OCI-LY1 (cell line): ENCODE data around the gene UTP25.

Experiments
- H2AFZ ChIP-seq: fragments of 200-600 bp; sonication (generic), shearing (Covaris generic); 2 replicates; pipeline ENCODE4 v1.6.0; 2014; ENCODE audit warnings: antibody characterized with exemption, mild to moderate bottlenecking, low read length
- H3F3A ChIP-seq: fragments of 200-600 bp; sonication (generic), shearing (Covaris generic); 2 replicates; pipeline ENCODE4 v1.6.0; 2014; ENCODE audit warnings: mild to moderate bottlenecking, antibody characterized with exemption, low read length, moderate library complexity; ENCODE audit not compliant: insufficient read depth
- H3K27ac ChIP-seq: fragments of 200-600 bp; sonication (generic); 2 replicates; pipeline ENCODE4 v1.5.1; 2014; ENCODE audit warnings: low read length, mixed run types, mild to moderate bottlenecking, low read depth; ENCODE audit not compliant: poor library complexity, severe bottlenecking
- H3K27me3 ChIP-seq: fragments of 200-600 bp; sonication (generic); 2 replicates; pipeline ENCODE4 v1.6.0; 2014; ENCODE audit warnings: antibody characterized with exemption, mild to moderate bottlenecking, low read length, moderate library complexity; ENCODE audit not compliant: insufficient read depth
- H3K36me3 ChIP-seq: fragments of 200-600 bp; sonication (generic); 2 replicates; pipeline ENCODE4 v1.6.1; 2014; ENCODE audit warnings: mild to moderate bottlenecking, antibody characterized with exemption, low read length, moderate library complexity, mixed read lengths; ENCODE audit not compliant: insufficient read depth
- H3K4me1 ChIP-seq: fragments of 200-600 bp; sonication (generic); 2 replicates; pipeline ENCODE4 v1.5.1; 2014; ENCODE audit warnings: mild to moderate bottlenecking, low read length, moderate library complexity; ENCODE audit not compliant: insufficient read depth, severe bottlenecking
- H3K4me2 ChIP-seq: fragments of 200-600 bp; sonication (generic), shearing (Covaris generic); 2 replicates; pipeline ENCODE4 v1.6.1; 2014; ENCODE audit warnings: low read length
- H3K4me3 ChIP-seq: fragments of 200-600 bp; sonication (generic); 2 replicates; pipeline ENCODE4 v1.5.1; 2014; ENCODE audit warnings: low read length, low read depth, mild to moderate bottlenecking, mixed read lengths; ENCODE audit not compliant: poor library complexity, severe bottlenecking
- H3K79me2 ChIP-seq: fragments of 200-600 bp; shearing (Covaris generic); 2 replicates; pipeline ENCODE4 v1.6.1; 2016; ENCODE audit warnings: mixed run types, low read length, mixed read lengths; ENCODE audit not compliant: insufficient read depth
- H3K9ac ChIP-seq: fragments of 200-600 bp; sonication (generic), shearing (Covaris generic); 2 replicates; pipeline ENCODE4 v1.6.1; 2014; ENCODE audit warnings: mild to moderate bottlenecking, low read length, mixed read lengths
- H3K9me2 ChIP-seq: fragments of 200-600 bp; sonication (generic), shearing (Covaris generic); 2 replicates; pipeline ENCODE4 v1.6.1; 2014; ENCODE audit warnings: low read depth, mild to moderate bottlenecking, low read length, mixed read lengths
- H3K9me3 ChIP-seq: fragments of 200-600 bp; shearing (Covaris generic); 2 replicates; pipeline ENCODE4 v1.6.1; 2014; ENCODE audit warnings: low read length, mixed read lengths
- H4K20me1 ChIP-seq: fragments of 200-600 bp; sonication (generic), shearing (Covaris generic); 2 replicates; pipeline ENCODE4 v1.6.0; 2016; ENCODE audit warnings: mild to moderate bottlenecking, low read length; ENCODE audit not compliant: insufficient read depth
- EZH2 ChIP-seq: fragments of 200-600 bp; sonication (generic), shearing (Covaris generic); IDR thresholded peaks from 2 replicates; pipeline ENCODE4 v1.8.0; 2017; ENCODE audit warnings: borderline replicate concordance, mixed run types, mild to moderate bottlenecking, antibody characterized with exemption, low read length, moderate library complexity, mixed read lengths
- TF ChIP-seq, protein P1 (sequence below): fragments of 200-600 bp; sonication (generic), shearing (Covaris generic); IDR thresholded peaks from 2 replicates; pipeline ENCODE4 v1.5.1; 2017; ENCODE audit warnings: mild to moderate bottlenecking, antibody characterized with exemption, low read length, moderate library complexity, mixed read lengths

The UTP25 gene

DNA sequence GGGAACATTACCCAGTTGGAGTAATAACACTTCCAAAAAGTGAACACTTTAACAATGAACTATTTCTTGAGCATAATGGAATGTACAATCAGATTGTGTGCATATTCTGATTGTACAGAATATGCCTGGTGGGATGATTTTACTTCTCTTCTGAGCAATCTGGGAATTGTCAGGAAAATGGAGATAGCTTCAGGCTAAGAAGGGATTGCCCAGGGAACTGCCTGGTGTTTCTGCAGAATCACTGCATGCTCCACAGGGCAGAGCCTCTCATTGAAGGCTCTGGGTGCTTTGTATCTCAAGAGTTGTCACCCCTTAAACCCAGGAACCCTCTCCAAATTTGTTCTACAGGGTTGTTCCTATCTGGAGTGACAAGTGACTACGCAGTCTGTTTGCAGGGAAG, 51.2 kb downstream of the UTP25 start:
- H3K9ac ChIP-seq, result no peak overlapping the region
- H3K4me3 ChIP-seq, result no peak overlapping the region
- H4K20me1 ChIP-seq, result no peaks in the 10 kb centered on the region
- no peak overlapping the region for H3K27ac ChIP-seq
- no peaks in the 10 kb centered on the region for H3K27me3 ChIP-seq
- H3F3A ChIP-seq, result no peaks in the 10 kb centered on the region
- no peak overlapping the region for H2AFZ ChIP-seq
- TF ChIP-seq, protein P1, sequence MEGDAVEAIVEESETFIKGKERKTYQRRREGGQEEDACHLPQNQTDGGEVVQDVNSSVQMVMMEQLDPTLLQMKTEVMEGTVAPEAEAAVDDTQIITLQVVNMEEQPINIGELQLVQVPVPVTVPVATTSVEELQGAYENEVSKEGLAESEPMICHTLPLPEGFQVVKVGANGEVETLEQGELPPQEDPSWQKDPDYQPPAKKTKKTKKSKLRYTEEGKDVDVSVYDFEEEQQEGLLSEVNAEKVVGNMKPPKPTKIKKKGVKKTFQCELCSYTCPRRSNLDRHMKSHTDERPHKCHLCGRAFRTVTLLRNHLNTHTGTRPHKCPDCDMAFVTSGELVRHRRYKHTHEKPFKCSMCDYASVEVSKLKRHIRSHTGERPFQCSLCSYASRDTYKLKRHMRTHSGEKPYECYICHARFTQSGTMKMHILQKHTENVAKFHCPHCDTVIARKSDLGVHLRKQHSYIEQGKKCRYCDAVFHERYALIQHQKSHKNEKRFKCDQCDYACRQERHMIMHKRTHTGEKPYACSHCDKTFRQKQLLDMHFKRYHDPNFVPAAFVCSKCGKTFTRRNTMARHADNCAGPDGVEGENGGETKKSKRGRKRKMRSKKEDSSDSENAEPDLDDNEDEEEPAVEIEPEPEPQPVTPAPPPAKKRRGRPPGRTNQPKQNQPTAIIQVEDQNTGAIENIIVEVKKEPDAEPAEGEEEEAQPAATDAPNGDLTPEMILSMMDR, result no peak
- no peak for TF ChIP-seq EZH2
- no peaks in the 10 kb centered on the region for H3K36me3 ChIP-seq
- no peaks in the 10 kb centered on the region for H3K9me2 ChIP-seq
- no peak overlapping the region for H3K4me2 ChIP-seq
- no peaks in the 10 kb centered on the region for H3K79me2 ChIP-seq
- no peaks in the 10 kb centered on the region for H3K9me3 ChIP-seq
- no peaks in the 10 kb centered on the region for H3K4me1 ChIP-seq

DNA sequence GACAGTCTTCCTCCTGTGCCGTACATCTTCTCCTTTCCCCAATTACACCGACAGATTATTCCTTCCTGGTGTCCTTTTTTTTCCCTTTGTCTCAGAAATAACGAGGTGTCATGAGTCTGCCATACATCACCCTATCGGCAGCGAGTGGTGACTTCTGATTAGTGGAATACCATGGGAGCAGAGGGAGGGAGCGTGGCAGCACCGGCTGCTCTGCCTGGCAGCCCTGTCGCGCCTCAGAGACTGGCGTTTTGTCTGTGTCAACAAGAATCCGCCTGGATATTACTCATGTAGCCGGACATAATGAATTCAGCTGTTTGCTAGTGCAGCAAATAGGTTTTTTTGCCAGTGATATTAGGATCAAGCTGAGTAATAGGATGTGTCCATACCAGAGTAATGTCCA, 51.8 kb downstream of the UTP25 start:
- H2AFZ ChIP-seq, result no peak overlapping the region
- no peak overlapping the region for H3K27ac ChIP-seq
- H3K4me2 ChIP-seq, result no peak overlapping the region

DNA sequence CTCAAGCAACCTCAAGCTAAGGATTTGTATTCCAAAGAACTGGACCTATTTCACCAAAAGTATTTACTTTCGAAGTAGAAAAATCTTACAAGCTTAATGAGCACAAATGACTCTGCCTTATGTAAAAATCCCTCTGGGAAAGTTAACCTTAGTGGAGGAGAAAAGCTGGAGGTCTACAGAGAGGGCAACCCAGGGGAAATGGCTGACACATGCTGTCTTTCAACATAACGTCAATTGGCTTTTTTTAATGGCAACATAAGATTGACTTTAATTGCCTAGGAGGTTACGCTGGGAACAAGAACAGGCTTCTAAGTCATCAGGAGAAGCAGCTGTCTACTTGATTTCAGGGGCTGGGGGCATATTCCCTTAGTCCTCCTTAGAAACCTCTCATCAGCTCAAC, 52.3 kb downstream of the UTP25 start:
- Histone ChIP-seq H3F3A (no peaks in the 10 kb centered on the region), H3K9me3 (no peaks in the 10 kb centered on the region), H3K9me2 (no peaks in the 10 kb centered on the region), H3K27ac (no peak overlapping the region), H2AFZ (no peak overlapping the region), H4K20me1 (no peaks in the 10 kb centered on the region), H3K4me1 (no peaks in the 10 kb centered on the region), H3K36me3 (no peaks in the 10 kb centered on the region), H3K27me3 (no peaks in the 10 kb centered on the region), H3K4me3 (no peak overlapping the region), H3K4me2 (no peak overlapping the region), H3K9ac (no peak overlapping the region), H3K79me2 (no peaks in the 10 kb centered on the region)
- no peak for TF ChIP-seq EZH2
- TF ChIP-seq, protein P1, result no peak

More for the DNA sequence above, 51.8 kb downstream of the UTP25 start:
- no peak overlapping the region for H3K4me3 ChIP-seq
- no peaks in the 10 kb centered on the region for H3K4me1 ChIP-seq
- no peaks in the 10 kb centered on the region for H3K36me3 ChIP-seq
- H3K79me2 ChIP-seq, result no peaks in the 10 kb centered on the region
- no peaks in the 10 kb centered on the region for H3K27me3 ChIP-seq
- H3K9ac ChIP-seq, result no peak overlapping the region
- H3K9me3 ChIP-seq, result no peaks in the 10 kb centered on the region
- TF ChIP-seq, protein P1, result no peak
- TF ChIP-seq EZH2, result no peak
- no peaks in the 10 kb centered on the region for H3F3A ChIP-seq
- H4K20me1 ChIP-seq, result no peaks in the 10 kb centered on the region
- no peaks in the 10 kb centered on the region for H3K9me2 ChIP-seq
